SH-SY5Y (cell line): ENCODE measurements around the gene TMEM132A.

Experiments
- GATA2 ChIP-seq: IDR thresholded peaks from 2 replicates; pipeline ENCODE4 v1.6.1; 2011; ENCODE audit warnings: mild to moderate bottlenecking, low read depth, low read length
- GATA3 ChIP-seq: IDR thresholded peaks from 2 replicates; pipeline ENCODE4 v1.6.1; 2011; ENCODE audit warnings: low read depth, mild to moderate bottlenecking, low read length, moderate library complexity

- no peak for TF ChIP-seq GATA2
- no peak for TF ChIP-seq GATA3
Measured at GRCh38 chr11:60971520-60971919, 47.3 kb downstream of the TMEM132A start, which contains the start of gene CD6.
